ENCODE data around the gene TRIM24.

DNA sequence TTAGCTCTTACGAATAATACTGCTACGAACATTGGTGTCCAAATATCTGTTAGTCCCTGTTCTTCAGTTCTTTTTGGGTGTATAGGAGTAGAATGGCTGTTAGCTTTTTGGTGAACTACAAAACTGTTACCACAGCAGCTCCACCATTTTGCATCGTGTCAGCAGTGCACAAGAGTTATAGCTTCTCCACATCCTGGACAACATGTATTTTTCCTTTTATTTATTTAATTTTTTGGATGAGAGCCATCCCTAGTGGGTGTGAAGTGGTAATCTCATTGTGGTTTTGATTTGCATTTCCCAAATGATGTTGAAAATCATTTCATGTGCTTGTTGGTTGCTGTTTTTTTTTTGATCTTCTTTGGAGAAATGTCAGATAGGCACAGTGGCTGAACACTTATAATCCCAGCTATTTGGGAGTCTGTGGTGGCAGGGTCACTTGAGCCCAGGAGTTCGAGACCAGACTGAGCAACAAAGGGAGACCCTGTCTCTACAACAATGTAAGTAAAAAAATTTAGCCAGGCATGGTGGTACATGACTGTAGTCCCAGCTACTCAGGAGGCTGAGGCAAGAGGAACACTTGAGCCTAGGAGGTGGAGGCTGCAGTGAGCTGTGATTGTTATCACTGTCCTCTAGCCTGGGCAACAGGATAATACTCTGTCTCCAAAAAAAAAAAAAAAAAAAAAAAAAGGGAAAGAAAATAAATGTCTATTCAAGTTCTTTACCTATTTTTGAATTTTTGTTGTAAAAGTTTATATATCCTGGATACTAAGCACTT is 31.7 kb downstream of the TRIM24 start:
- no peak for TF ChIP-seq YY1 (IDR thresholded peaks at IDR 0.05; ENCODE audit: insufficient read depth, insufficient read length)
- no peak for TF ChIP-seq ZNF274 (IDR thresholded peaks at IDR 0.05; ENCODE audit: low read depth, low read length)

Data from NT2/D1 (cell line).